ENCODE results near the gene DAND5.

Gene DAND5

DNA sequence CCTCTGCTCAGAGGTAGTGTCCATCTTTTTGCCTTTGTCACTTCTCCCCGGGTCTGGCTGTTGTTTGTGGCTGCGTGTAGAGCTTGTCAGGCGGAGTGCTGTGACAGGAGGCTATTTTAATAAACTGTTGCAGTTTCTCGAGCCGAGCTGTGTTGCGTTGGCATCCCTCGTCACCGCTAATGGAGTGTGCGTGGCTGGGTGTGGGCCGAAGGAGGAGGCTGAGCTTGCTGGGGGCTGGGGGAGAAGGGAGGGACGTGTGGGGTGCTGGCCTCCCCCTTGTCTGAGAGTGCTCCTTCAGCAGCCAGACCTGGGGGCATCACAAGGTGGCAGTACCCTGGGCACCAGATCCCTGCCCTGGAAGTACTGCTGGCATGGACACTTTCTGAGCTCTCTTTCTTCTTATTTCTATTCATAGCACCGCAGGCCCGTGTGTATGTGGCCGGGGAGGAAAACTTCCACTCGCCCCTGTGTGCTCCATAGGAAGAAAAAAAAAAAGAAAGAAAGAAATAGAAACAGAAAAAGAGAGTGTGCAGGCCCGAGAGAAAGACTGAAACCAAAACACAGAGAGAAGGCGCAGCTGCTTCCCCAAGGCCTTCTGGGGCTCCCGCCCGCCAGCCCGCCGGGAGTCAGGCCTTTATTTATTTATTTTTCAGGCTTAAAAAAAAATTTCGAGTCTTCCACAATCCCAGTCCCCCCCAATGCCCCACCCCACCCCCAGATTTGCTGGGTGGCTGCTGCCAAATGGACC, 52.9 kb downstream of the DAND5 start:
- H3K4me1 ChIP-seq (ENCODE audit: low read depth, poor library complexity, severe bottlenecking), result peaks cover 12% of the 10 kb centered on the region
- TF ChIP-seq, protein P1, sequence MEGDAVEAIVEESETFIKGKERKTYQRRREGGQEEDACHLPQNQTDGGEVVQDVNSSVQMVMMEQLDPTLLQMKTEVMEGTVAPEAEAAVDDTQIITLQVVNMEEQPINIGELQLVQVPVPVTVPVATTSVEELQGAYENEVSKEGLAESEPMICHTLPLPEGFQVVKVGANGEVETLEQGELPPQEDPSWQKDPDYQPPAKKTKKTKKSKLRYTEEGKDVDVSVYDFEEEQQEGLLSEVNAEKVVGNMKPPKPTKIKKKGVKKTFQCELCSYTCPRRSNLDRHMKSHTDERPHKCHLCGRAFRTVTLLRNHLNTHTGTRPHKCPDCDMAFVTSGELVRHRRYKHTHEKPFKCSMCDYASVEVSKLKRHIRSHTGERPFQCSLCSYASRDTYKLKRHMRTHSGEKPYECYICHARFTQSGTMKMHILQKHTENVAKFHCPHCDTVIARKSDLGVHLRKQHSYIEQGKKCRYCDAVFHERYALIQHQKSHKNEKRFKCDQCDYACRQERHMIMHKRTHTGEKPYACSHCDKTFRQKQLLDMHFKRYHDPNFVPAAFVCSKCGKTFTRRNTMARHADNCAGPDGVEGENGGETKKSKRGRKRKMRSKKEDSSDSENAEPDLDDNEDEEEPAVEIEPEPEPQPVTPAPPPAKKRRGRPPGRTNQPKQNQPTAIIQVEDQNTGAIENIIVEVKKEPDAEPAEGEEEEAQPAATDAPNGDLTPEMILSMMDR (conservative IDR thresholded peaks at IDR 0.05; ENCODE audit: low read depth, low read length), result no peak
- H3K79me2 ChIP-seq (ENCODE audit: insufficient read depth, low read depth), result no peaks in the 10 kb centered on the region
- H3K4me2 ChIP-seq, result peak overlapping the region; percentile 64
- H3K4me3 ChIP-seq (IDR thresholded peaks at IDR 0.05; ENCODE audit: insufficient read depth, low read depth, low read length), result no peak overlapping the region
- peaks cover 54% of the 10 kb centered on the region for H3K27me3 ChIP-seq (ENCODE audit: insufficient read depth, low read depth)
- no peaks in the 10 kb centered on the region for H4K20me1 ChIP-seq (ENCODE audit: insufficient read depth)
- peak overlapping the region; percentile 40; the same call in 1 of the 2 replicates for H3K27ac ChIP-seq
- H3K9ac ChIP-seq, result peak overlapping the region; percentile 23; the same call in 1 of the 2 replicates
- H3K36me3 ChIP-seq (ENCODE audit: insufficient read depth), result no peaks in the 10 kb centered on the region
- H2AFZ ChIP-seq (ENCODE audit: low read depth), result peak overlapping the region; percentile 79

DNA sequence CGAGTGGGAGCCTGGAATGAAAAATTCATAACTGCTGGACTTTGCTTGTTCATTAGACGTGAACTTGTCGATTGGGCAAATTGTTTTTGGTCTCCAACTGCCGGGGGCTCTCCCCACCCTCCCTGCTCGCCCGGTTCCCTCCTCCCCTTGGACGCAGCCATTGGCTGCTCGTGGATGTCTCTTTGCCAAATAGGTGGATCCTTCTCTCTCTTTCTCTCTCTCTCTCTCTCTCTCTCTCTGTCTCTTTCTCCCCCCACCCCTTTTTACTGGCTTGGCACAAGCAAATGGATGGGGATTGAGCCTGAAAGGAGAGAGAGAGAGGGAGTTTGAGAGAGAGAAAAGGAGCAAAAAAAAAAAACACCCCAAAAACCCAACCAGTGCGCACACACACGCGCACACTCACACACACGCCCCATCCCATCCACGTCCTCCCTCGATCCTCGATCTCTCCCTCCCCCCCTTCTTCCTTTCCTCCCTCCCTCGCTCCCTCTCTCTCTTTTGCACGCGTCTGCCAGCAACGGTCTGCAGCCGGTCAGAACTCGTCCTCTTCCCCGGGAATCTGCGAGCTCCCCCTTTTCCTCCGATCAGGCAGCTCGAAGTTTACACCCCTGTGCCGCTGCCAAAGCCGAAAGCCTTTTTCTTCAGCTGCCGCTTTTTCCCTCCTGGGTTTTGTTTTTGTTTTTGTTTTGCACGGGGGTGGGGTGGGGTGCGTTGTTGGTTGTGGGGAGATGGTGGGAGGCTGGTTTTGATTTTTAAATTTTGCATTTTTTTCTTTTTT, 53.7 kb downstream of the DAND5 start:
- Histone ChIP-seq H3K27me3 (ENCODE audit: insufficient read depth, low read depth) (peaks cover 60% of the 10 kb centered on the region), H3K79me2 (ENCODE audit: insufficient read depth, low read depth) (no peaks in the 10 kb centered on the region), H2AFZ (ENCODE audit: low read depth) (peak overlapping the region; percentile 79), H4K20me1 (ENCODE audit: insufficient read depth) (no peaks in the 10 kb centered on the region), H3K9ac (peak overlapping the region; percentile 23; the same call in 1 of the 2 replicates), H3K27ac (peak overlapping the region; percentile 40; the same call in 1 of the 2 replicates), H3K36me3 (ENCODE audit: insufficient read depth) (no peaks in the 10 kb centered on the region), H3K4me2 (peak overlapping the region; percentile 64), H3K4me3 (IDR thresholded peaks at IDR 0.05; ENCODE audit: insufficient read depth, low read depth, low read length) (no peak overlapping the region), H3K4me1 (ENCODE audit: low read depth, poor library complexity, severe bottlenecking) (peaks cover 12% of the 10 kb centered on the region)
- TF ChIP-seq, protein P1 (conservative IDR thresholded peaks at IDR 0.05; ENCODE audit: low read depth, low read length), result no peak

DNA sequence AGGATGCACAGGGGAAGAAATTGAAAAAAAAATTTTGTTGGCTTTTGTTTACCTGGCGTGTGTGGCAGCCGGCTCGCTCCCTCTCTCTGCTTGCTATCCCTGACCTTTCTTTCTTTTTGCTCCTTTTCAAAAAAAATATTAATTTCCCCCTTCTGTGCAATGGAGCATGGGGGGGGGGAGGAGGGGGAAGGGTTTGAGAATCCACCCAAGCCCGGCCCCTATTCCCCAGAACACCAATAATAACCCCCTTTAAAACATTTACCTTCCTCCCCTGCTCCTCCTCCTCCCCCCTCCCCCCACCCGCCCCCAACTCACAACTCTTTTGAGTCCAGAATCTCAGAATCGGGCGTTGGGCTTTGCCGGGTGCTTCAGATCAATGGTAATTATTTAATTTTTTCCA, 54.3 kb downstream of the DAND5 start:
- no peak overlapping the region for H3K27ac ChIP-seq
- TF ChIP-seq, protein P1 (conservative IDR thresholded peaks at IDR 0.05; ENCODE audit: low read depth, low read length), result no peak
- no peaks in the 10 kb centered on the region for H3K36me3 ChIP-seq (ENCODE audit: insufficient read depth)
- peaks cover 62% of the 10 kb centered on the region for H3K27me3 ChIP-seq (ENCODE audit: insufficient read depth, low read depth)
- peaks cover 12% of the 10 kb centered on the region for H3K4me1 ChIP-seq (ENCODE audit: low read depth, poor library complexity, severe bottlenecking)
- H3K4me2 ChIP-seq, result peak overlapping the region; percentile 64
- peak overlapping the region; percentile 79; the same call in 1 of the 2 replicates for H2AFZ ChIP-seq (ENCODE audit: low read depth)
- H4K20me1 ChIP-seq (ENCODE audit: insufficient read depth), result no peaks in the 10 kb centered on the region
- H3K9ac ChIP-seq, result peak overlapping the region; percentile 23; the same call in 1 of the 2 replicates
- H3K79me2 ChIP-seq (ENCODE audit: insufficient read depth, low read depth), result no peaks in the 10 kb centered on the region
- no peak overlapping the region for H3K4me3 ChIP-seq (IDR thresholded peaks at IDR 0.05; ENCODE audit: insufficient read depth, low read depth, low read length)

Measured in KMS-11 (cell line).